GM20431 (cell line): ENCODE data around the gene TENT5C.

Experiments used
- in situ Hi-C: fragments of 300-500 bp; cut with MseI, MboI; formaldehyde crosslinking; loops from one replicate; pipeline ENCODE4 v1.15.0; 2020; ENCODE audit warnings: low sequenced_read_pairs; ENCODE audit not compliant: unreplicated experiment

Gene TENT5C

DNA sequence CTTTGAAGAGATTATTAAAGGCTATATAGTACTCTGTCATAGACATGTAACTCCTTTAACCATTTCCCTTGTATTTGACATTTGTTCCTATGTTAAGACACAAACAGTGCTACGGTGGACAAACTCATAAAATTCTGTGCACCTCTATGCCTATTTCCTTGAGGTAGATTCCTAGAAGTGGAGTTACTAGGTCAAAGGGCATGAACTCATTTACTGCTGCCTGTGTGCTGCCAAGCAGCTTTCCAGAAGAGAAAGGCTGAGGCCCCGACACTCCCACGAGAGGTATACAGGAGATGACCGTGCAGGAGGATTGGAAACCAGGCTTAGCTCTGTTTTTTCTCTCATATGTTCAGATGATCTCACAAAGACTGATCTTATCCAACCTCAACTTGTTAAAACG lies 34.4 kb upstream of the TENT5C start:
- in situ Hi-C loops: no loop called here

DNA sequence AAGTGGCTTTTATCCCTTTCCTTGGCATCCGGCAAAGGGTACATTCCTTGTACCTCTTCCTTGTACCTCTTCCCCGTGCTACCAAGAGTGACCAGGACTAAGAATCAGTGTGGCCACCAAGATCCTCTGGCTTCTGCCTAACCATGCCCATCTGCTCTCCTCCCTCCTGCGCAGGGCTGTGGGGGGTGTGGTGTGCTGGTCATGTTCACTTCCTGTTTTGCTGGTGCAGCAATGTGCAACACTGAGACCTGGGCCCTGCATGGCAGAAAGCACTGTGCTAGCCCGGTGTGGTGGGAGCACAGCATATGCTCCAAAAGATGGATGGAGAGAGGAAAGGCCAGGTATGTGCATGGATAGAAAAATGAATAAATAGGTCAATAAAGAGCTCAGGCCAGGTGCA lies 33.3 kb upstream of the TENT5C start:
- in situ Hi-C loops: no loop called here

DNA sequence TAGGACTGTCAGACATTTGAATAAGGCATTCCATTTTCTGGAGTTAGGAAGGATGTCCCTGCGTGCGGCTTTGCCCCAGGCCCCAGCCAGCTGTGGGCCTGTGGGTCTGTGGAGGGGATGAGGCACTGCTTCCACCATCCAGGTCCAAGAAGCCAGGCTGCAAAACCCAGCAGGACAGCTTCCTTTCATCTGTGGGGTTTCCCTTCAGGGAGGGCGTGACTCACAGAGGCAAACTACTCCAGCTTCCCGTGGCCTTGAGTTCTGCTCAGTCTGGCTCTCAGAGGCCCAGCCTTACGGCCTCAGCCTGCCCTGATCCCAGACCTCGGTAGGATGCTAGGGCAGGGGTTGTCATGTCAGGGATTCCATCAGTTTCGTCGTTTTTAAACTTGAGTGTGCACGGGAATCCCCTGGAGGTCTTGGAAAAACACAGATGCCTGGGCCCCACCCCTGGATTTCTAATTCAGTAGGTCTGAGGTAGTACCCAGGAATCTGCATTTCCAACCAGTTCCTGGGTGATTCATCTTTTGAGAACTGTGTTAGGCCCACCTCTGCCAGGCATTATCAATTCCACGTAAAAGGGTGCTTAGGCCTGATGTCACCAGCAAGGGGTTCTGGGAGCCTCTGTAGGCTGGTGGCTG lies 32.3 kb upstream of the TENT5C start:
- in situ Hi-C loops: no loop called here

DNA sequence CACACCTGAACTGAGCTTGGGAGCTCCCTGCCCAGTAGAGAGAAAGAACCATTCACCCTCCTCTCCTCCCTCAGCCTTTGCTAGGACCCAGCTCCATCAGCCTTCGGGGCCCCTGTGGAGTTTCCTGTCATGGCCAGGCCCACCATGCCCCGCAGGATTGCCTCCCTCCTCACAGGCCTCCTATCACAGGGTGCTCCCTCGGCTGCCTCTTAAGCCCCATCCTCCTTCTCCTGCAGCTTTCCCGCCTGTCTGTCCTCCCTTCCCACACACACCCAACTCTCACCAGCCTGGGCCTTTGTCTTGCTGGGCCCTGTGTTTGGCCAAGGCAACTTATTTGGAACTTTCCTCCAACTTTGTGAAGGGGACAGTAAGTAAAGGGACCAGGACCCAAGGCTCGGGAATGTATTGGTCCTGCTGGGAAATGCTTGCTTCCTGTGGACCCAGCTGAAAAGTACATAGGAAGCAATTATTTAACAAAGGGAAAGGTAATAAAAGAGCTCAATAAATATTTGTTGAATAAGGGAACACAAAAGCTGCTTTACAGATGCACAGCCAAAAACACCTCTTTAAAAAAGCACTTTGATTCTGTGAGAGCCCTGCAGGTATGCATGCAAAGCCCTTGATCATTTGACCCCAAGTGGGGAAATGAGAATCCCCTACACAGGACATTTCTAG lies 31.6 kb upstream of the TENT5C start:
- in situ Hi-C loops: no loop called here

DNA sequence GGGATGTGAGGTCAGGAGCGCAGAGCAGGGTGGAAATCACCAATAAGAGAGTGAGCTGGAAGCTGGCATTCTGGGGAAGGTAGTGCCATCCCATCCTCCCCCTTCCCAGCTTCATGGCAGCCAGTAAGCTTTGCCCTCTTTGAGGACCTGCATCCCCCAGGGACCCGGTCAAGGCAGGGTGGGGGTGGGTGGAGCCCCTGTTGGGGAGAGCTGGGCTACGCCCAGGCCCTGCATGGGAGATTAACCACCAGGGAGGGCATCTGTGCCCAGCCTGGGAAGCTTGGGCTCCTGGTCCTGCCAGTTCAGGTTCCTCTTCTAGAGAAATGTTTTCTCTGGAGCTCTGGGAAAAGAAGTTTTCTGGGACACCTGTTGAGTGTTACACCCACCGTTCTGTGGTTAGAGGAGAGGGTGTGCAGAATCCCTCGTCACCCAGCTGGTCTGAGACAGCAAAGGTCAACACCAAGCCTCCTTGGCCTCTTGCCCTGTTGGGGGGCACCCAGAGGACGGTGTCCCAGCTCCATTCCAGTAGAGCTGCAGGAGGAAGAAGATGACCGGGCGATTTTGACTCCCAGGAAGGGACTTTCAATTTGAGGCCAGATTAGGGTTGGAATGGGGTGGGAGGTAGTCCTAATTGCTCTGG lies 30.1 kb upstream of the TENT5C start:
- in situ Hi-C loops: no loop called here

DNA sequence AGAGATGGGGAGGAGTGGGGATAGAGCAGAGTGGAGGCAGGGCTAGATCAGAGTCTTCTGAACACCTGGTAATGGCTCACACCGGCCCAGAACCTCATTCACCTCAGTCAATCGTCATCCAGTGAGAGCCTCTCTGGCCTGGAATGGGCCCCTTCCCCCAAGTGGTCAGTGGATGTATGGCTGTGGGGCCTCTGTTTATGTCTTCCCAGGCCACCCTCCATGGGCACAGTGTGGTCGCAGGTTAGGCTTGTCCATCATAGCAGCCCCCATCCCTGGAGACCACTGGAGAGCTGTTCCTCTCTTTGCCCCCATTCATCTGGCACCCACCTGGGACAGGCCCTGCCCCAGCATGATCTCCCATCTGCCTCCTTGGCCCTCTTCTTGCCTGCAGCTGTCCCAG lies 29.6 kb upstream of the TENT5C start:
- in situ Hi-C loops: no loop called here

DNA sequence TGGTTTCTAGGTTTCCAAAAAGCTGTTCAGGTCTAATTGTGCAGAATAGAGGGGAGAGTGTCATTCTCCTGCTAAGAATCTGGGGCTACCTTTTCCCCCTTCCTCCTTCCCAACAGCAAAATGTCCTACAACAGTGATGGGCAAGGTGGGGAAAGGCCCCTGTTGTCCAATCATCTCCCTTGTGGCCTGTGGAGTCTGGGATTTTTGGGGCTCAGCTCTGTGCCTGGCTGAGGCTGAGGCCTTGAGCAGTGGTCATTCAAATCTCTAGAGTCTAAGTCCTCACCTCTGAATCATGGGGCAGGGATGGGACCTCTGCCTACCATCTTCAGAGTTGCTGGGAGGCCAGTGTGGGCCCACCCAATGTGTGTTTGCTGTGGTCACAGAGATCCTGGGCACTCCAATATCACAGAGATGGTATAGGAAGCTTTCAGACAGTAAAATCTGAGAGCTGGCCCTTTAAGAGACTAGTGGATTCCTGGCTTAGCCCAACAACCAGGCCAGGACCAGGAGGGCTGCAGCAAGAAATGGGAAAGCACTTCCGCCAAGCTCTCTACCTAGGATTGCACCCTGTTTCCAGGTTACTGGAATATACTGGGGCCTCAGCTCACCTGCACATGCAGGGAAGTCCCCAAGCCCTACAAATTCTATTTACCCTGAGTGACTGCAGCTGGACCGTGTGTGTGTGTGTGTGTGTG lies 28.5 kb upstream of the TENT5C start:
- in situ Hi-C loops: no loop called here

DNA sequence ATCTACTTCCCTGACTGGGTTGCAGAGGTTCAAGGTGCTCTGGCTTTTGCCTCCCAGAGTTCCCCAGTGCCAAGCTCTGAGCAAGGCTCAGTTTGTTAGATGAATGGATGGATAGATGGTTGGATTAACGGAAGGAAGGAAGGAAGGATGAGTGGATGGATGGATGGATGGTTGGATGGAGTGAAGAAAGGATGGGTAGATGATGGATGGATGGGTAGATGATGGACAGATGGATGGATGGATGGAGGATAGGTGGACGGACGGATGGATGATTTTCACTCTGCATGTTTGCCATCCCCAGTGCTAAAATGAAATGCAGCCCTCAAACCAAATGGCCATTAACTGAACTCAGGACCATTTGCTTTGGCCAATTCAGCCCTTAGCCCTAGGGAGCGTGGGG lies 27.4 kb upstream of the TENT5C start:
- in situ Hi-C loops: no loop called here

DNA sequence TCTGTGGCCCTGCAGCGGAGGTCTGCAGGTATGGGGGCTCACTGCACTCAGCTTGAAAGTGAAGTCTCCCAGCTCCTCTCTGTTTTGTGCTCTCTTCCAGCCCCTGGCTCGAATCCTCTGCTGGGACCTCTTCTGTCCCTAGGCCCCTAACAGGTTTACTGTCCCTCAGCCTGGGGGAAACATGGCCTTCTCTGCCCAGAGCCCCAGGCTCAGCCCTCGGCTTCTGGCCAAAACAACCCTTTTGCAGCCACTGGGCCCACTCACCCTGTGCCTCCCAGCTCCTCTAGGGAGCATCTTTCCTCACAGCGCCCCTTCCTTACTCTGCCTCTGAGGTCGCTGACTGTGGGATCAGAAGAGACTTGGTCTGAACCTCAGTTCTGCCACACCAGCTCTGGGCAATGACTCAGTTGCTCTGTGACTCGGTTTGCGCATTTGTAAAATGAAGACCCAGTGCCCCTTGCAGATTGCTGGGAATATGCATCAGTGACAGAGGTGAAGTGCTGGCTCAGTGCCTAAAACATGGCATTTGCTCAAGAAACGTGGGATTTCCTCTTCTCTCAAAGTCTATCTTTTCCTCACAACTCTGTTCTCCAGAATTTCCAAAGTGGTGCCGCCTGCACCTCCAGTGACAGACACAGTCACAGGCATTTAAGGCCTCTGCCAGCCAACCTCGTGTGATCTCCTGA lies 26.5 kb upstream of the TENT5C start:
- in situ Hi-C loops: no loop called here

DNA sequence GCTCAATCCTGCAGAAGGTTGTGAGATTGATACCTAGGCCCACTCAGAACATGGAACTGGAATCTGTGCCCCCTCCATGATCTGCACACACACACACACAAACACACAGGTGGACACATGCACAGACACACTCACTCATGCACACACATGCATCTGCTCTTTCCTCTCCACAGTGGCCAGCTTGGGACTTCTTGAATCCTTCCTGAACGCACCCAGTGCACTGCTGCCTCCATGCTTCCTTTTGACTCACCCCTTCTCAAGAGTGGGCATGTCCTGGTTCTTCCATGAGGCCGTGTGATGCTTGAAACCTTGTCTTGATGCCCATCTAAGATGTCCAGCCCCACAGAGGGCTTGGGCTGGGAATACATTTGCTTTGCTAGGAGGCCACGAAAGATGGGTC lies 25.4 kb upstream of the TENT5C start:
- in situ Hi-C loops: no loop called here

DNA sequence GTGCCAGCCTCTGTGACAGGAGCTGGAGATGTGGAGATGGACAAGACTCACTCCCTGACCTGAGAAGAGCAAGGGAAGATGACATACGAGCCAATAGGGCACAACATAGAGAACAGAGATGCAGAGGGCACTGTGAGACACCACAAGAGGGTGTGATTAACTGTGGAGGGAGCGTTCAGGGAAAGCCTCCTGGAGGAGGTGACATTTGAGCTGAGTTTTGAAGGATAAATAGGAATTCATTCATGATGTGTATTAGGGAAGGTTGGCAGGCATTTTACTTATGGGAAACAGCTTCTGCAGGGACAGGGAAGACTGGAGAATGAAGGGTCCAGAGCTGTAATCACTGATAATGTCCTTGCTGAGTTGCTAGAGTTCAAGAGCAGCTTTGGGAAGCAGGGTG lies 25.0 kb upstream of the TENT5C start:
- in situ Hi-C loops: no loop called here

DNA sequence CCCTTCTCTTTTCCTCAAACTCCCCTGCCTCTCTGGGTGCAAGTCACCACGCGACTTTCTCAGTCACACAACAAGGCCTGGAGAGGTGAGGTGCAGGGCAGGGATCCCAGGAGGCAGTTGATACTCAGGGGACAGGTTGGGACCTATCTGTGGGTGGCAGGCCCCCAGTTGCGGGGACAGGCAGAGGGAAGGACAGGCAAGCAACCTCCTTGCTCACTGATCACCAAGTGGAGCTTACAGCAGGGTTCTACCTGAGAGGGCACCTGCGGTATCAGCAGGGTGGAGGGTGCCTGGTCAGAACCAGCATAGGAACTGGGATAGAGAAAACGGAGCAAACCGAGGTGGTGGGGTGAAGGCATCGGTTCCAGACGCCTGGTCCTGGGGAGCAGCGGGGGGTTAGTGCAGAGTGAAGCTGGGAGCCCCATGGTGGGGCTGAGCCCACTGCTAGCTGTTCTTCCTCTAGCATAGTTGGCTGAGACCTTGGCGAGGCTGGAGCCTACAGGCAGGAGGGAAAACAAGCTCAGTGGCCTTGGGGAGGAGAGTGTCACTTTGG lies 24.4 kb upstream of the TENT5C start:
- in situ Hi-C loops: no loop called here

DNA sequence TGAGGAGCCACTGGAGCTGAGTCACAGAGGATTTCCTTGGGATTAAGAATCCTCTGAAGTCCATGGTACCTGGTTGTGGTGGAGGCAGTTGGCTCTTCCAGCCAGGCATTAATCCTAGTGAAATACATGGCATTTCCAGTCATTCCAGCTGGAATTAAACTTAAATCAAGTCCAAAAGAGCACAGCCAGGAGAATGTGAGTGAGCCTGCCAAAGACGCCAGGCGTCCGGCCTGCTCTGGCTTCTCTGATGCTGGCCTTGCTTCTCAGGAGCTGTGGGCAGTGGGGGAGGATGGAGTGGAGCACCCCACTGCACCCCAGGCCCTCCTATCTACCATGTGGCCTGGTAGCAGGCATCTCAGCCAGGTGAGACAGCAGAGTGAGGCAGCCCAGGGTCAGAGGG lies 23.4 kb upstream of the TENT5C start:
- in situ Hi-C loops: no loop called here

DNA sequence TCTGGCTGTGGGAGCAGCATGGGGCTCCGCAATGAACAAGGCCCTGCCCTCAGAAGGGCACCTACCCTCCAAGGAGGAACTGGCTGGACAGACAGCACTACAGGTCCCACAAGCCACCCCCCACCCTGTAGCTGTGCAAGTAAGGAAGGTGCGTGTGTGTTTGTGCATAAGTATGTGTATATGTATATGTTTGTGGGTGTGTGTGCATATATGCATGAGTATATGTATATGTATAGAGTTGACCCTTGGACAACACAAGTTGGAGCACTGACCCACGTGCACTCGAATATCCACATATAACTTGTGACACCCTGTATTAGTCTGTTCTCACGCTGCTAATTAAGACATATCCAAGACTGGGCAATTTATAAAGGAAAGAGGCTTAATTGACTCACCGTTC lies 22.6 kb upstream of the TENT5C start:
- in situ Hi-C loops: no loop called here

DNA sequence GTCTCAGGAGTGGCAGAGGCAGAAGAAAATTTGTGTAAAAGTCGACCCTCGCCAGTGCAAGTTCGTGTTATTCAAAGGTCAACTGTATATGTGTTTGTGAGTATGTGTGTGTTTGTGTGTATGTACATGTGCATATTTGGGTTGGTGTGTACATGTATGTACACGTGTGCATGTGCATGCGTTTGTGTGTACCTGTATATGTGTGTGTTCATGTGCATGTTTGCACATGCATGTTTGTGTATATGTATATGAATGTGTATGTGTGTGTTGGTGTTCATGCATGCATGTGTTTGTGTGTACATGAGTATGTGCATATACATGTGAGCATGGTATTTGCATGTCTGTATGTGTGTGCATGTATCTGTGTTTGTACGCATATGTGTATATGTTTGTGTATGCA lies 21.7 kb upstream of the TENT5C start:
- in situ Hi-C loops: no loop called here

DNA sequence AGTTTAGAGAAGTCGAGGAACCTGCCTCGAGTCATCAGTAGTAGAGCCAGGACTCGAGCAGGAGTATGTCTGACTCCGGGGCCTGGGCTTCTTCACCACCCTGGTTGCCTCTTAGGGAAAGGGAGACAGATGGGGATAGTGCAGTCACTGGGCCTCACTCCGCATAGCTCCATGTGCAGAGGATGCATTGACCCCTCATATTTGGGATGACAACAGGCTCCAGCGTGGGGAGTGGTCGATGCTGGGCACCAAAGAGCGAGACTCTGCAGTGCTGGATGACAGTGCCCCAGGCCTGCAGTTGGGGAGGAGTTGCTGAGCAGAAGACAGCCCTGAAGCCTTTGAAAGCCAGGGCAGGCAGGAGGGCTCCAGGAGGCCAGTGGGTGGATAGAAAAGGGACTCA lies 20.8 kb upstream of the TENT5C start:
- in situ Hi-C loops: no loop called here

DNA sequence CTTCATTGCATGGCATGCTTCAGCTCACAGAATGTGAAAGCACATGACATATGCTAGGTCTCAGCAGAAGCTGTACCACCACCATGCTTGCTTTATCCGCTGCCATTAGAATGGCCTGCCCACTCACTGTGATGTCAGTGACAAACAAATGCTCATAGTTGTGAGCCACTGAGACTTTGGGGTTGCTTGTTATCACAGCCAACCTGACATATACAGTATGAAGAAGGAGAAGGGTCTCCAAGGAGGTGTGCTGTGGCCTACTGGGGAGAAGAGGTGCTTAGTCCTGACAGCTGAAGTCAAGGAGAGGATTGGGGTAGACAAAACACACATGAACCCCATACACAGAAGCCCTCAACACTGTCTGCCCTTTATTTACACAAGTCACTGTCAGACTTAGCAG lies 19.5 kb upstream of the TENT5C start:
- in situ Hi-C loops: no loop called here

DNA sequence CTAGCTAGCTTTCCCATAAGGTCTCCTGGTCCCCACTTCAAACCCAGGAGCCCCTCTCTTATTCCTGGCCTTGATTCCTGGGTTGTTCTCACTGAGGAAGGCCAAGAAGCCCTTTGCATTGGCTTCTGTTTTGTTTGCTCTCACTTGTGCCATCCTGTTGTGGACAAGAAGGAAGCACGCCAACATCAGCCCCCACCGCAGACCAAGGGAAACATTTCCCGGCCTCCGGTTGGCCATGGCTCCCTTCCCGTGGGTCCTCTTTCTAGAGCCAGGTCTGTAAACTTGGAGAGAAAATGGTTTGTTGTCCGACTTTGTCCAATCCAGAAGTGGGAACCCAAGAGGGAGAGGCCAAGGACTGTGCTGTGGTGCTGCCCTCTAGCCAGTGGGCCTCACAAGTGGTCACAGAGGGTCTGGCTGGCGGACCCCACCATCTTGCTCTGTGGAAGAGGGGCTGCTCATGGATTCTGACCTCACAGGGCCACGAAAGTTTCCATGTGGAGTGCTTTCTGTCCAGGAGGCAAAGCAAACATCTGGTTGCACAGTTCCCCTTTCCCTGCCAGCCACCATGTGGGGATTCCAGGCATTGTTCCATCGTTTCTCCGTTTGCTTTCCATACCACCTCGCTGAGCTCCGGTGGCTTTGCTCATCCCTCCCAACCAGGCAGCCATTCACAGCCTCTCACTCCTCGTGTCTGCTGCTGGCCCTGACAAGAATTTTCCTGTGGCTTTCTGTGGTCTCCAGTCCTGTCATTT lies 18.9 kb upstream of the TENT5C start:
- in situ Hi-C loops: no loop called here

DNA sequence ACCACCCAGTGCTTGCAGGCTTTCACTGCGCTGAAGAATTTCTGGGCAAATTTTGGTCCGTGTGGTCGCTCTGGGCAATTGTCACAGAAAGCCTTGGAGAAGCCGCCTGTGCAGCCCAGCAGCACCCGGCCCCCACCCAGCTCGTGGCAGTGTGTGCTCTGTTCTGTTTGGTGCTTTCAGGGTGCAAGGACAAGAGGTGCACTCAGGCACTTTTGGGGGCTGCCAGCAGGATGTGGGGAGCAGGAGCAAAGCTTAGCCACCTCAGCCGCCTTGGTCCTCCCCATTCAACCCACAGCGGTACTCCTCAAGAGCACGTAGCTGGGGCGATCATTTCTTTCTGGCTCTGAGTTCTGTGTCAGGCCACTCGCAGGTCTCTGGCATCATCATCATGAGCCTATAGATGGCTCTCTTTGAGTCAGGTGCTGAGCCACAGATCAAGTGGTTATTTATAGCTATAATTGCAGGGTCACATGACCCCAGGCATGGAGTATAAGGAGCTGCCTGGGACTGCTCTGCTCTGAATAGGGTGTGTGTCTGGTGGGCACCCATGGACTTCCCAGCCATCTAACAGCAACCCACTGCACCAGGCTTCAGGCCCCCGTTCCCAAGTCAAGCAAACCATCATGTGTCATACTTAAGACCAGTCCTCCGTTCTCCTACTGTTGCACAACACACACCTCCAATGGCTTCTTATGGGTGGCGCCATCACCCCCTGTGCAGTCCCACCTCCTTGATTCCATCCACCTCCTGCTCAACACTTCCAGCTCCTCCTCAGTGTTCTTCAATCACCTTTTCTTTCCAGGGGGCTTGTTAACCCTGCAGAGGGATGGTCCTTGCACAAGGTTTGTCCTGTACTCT lies 18.1 kb upstream of the TENT5C start:
- in situ Hi-C loops: no loop called here
